CD4-positive, alpha-beta T cell (primary cell): ENCODE measurements around the gene SHLD2. TPM values are rescaled to one million over a fixed set of nuclear protein-coding genes. Genes with fewer than 3 reads are reported as not detected.

Experiments used
- ATAC-seq: fragments of 200-7000 bp; cut with Tn5 transposase; one replicate; pipeline ENCODE4 v1.10.0; 2022; ENCODE audit warnings: mild to moderate bottlenecking; ENCODE audit not compliant: poor library complexity
- CTCF ChIA-PET: fragments of 350-600 bp; sonication (Branson Sonifier 250); formaldehyde crosslinking; loops from one replicate; lab custom pipeline; 2021; ENCODE audit warnings: antibody characterized with exemption, inconsistent platforms; lab: Charles Lee
- POLR2A ChIA-PET: fragments of 350-600 bp; sonication (Branson Sonifier 250); formaldehyde crosslinking; loops from one replicate; lab custom pipeline; 2021; ENCODE audit warnings: antibody characterized with exemption, inconsistent platforms; lab: Charles Lee
- DNase-seq, 14 experiments: peaks; one replicate each; pipeline ENCODE4 v3.0.0-alpha.2; 2013 to 2020; ENCODE audit warnings: mixed read lengths in 2 of 14
- H3K27ac ChIP-seq, 2 donors: one replicate each; pipeline versions ENCODE4 v1.5.1 to v1.7.0; 2013; ENCODE audit warnings: low read length in 2 of 2, low read depth in 1 of 2, mild to moderate bottlenecking in 1 of 2
- H3K27me3 ChIP-seq, 2 experiments: 1 replicate in 1 of 2; 2 replicates in 1 of 2; pipeline versions ENCODE4 v1.6.1 to v1.7.0; 2013; ENCODE audit warnings: low read length in 2 of 2, control low read depth in 1 of 2, mild to moderate bottlenecking in 1 of 2, moderate library complexity in 1 of 2; ENCODE audit not compliant: insufficient read depth in 2 of 2, control insufficient read depth in 1 of 2
- H3K36me3 ChIP-seq: one replicate; pipeline ENCODE4 v1.6.1; 2013; ENCODE audit warnings: low read length, control low read depth; ENCODE audit not compliant: insufficient read depth
- H3K4me1 ChIP-seq: one replicate; pipeline ENCODE4 v1.6.1; 2013; ENCODE audit warnings: low read length, control low read depth; ENCODE audit not compliant: insufficient read depth
- H3K4me3 ChIP-seq: one replicate; pipeline ENCODE4 v1.5.1; 2013; ENCODE audit warnings: mild to moderate bottlenecking, low read length, moderate library complexity
- H3K9me3 ChIP-seq, 2 experiments: 1 replicate in 1 of 2; 2 replicates in 1 of 2; pipeline versions ENCODE4 v1.6.1 to v1.7.0; 2013; ENCODE audit warnings: low read length in 2 of 2, mild to moderate bottlenecking in 2 of 2, control low read depth in 1 of 2, moderate library complexity in 1 of 2; ENCODE audit not compliant: control insufficient read depth in 1 of 2, insufficient read depth in 1 of 2
- H3K27ac Mint-ChIP-seq: one replicate; pipeline ENCODE4 v1.8.0; 2020; ENCODE audit warnings: mixed read lengths
- H3K27me3 Mint-ChIP-seq: one replicate; pipeline ENCODE4 v1.8.0; 2021; ENCODE audit warnings: mixed read lengths
- H3K36me3 Mint-ChIP-seq: one replicate; pipeline ENCODE4 v1.8.0; 2021; ENCODE audit warnings: low read depth, mixed read lengths
- H3K4me1 Mint-ChIP-seq: one replicate; pipeline ENCODE4 v1.8.0; 2021; ENCODE audit warnings: low read depth, mixed read lengths
- H3K4me3 Mint-ChIP-seq: one replicate; pipeline ENCODE4 v1.8.0; 2020; ENCODE audit warnings: mild to moderate bottlenecking, mixed read lengths
- H3K9me3 Mint-ChIP-seq: one replicate; pipeline ENCODE4 v1.8.0; 2020; ENCODE audit warnings: mixed read lengths
- CTCF ChIP-seq: fragments of 200-600 bp; IDR thresholded peaks from one replicate; pipeline ENCODE4 v1.8.0; 2022; ENCODE audit warnings: antibody characterized with exemption, mild to moderate bottlenecking
- intact Hi-C, 2 experiments: fragments of 100-400 bp; cut with DNase I in 1 of 2; cut with micrococcal nuclease in 1 of 2; formaldehyde crosslinking; loops; one replicate each; pipeline versions ENCODE4 v1.15.1 to v1.9.0; 2023 to 2025; cut with DNase I, micrococcal nuclease
- total RNA-seq, 174 experiments: library from RNA in 2 of 174; stranded (reverse) in 2 of 174; gene quantifications; one replicate each; pipeline ENCODE4 v1.2.3 and lab custom pipeline; 2021 to 2026

SHLD2 gene
- total RNA-seq, 2 experiments from 2014 or later = 20.6 to 23.0 TPM

DNA sequence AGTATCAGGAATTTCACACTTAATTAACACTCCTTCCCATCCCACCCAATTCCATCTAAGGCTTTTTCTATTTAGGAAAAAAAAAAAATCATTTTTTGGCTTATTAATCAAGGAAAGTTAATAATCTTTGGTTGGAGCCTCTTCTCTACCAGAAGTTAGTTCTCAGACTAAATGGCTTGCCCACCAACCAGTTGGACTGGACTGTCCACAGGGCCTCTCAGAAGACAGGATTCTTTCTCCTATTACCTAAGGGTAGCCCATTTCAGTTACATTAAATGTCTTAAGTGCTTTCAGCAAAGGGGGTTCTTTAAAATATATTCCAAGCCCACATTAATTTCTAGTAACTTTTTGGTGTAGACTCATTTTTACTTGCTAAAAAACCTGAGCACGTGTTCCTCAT, 35.6 kb upstream of the SHLD2 start:
- ChIA-PET POLR2A (no interaction called here), CTCF (interaction anchor here (0.6 kb wide), 1 partner anchor 120 kb away, joined by 4 read pairs; no protein-coding TSS in a partner anchor)
- Histone ChIP-seq H3K4me3 (no peak overlapping the region), H3K36me3 (peaks cover 84% of the 10 kb centered on the region), H3K27me3 (no peaks in the 10 kb centered on the region), H3K9me3 (no peaks in the 10 kb centered on the region), H3K4me1 (no peaks in the 10 kb centered on the region), H3K27ac (no peak overlapping the region)
- H3K27me3 Mint-ChIP-seq = no peaks in the 10 kb centered on the region
- no peak for TF ChIP-seq CTCF
- no peak overlapping the region for H3K4me3 Mint-ChIP-seq
- ATAC-seq (no peak), DNase-seq (no peak)
- peaks cover 77% of the 10 kb centered on the region for H3K36me3 Mint-ChIP-seq
- H3K4me1 Mint-ChIP-seq = no peaks in the 10 kb centered on the region
- H3K27ac Mint-ChIP-seq = no peak overlapping the region
- H3K9me3 Mint-ChIP-seq = no peaks in the 10 kb centered on the region
- intact Hi-C loops = no loop called here

- peaks cover 83% of the 10 kb centered on the region for H3K36me3 ChIP-seq
These were observed 34.6 kb upstream of the SHLD2 start for GRCh38 chr10:87060280-87060928.

GRCh38 chr10:87064651-87065050, 30.4 kb upstream of the SHLD2 start:
- Mint-ChIP-seq H3K4me3 (no peak overlapping the region), H3K36me3 (peaks cover 92% of the 10 kb centered on the region)
- CTCF ChIA-PET = no interaction called here

More at GRCh38 chr10:87060280-87060928, 34.6 kb upstream of the SHLD2 start:
- H3K4me1 Mint-ChIP-seq = no peaks in the 10 kb centered on the region
- no peak overlapping the region for H3K27ac Mint-ChIP-seq
- POLR2A ChIA-PET = no interaction called here
- peaks cover 87% of the 10 kb centered on the region for H3K36me3 Mint-ChIP-seq
- CTCF ChIA-PET = interaction anchor here (0.6 kb wide), 1 partner anchor 121 kb away, joined by 4 read pairs; no protein-coding TSS in a partner anchor
- TF ChIP-seq CTCF = no peak
- Histone ChIP-seq H3K4me1 (no peaks in the 10 kb centered on the region), H3K9me3 (no peaks in the 10 kb centered on the region), H3K27me3 (no peaks in the 10 kb centered on the region), H3K4me3 (no peak overlapping the region), H3K27ac (no peak overlapping the region)
- DNase-seq (no peak), ATAC-seq (no peak)
- H3K4me3 Mint-ChIP-seq = no peak overlapping the region
- intact Hi-C loops = no loop called here
- H3K9me3 Mint-ChIP-seq = no peaks in the 10 kb centered on the region
- no peaks in the 10 kb centered on the region for H3K27me3 Mint-ChIP-seq

More at GRCh38 chr10:87064651-87065050, 30.4 kb upstream of the SHLD2 start:
- DNase-seq (no peak), ATAC-seq (no peak)
- Histone ChIP-seq H3K4me1 (no peaks in the 10 kb centered on the region), H3K27me3 (no peaks in the 10 kb centered on the region), H3K4me3 (no peak overlapping the region), H3K9me3 (no peaks in the 10 kb centered on the region), H3K27ac (no peak overlapping the region), H3K36me3 (peaks cover 79% of the 10 kb centered on the region)
- intact Hi-C loops = no loop called here
- Mint-ChIP-seq H3K27me3 (no peaks in the 10 kb centered on the region), H3K27ac (no peak overlapping the region), H3K9me3 (no peaks in the 10 kb centered on the region), H3K4me1 (no peaks in the 10 kb centered on the region)
- TF ChIP-seq CTCF = no peak
- POLR2A ChIA-PET = no interaction called here
